Measurements from ENCODE around the gene SPATA33.
"Not testable (repeated sequence)": the region's sequence is repeated elsewhere in the genome, so short reads cannot be mapped to it uniquely, and the experiment has no call there.

The SPATA33 gene

DNA sequence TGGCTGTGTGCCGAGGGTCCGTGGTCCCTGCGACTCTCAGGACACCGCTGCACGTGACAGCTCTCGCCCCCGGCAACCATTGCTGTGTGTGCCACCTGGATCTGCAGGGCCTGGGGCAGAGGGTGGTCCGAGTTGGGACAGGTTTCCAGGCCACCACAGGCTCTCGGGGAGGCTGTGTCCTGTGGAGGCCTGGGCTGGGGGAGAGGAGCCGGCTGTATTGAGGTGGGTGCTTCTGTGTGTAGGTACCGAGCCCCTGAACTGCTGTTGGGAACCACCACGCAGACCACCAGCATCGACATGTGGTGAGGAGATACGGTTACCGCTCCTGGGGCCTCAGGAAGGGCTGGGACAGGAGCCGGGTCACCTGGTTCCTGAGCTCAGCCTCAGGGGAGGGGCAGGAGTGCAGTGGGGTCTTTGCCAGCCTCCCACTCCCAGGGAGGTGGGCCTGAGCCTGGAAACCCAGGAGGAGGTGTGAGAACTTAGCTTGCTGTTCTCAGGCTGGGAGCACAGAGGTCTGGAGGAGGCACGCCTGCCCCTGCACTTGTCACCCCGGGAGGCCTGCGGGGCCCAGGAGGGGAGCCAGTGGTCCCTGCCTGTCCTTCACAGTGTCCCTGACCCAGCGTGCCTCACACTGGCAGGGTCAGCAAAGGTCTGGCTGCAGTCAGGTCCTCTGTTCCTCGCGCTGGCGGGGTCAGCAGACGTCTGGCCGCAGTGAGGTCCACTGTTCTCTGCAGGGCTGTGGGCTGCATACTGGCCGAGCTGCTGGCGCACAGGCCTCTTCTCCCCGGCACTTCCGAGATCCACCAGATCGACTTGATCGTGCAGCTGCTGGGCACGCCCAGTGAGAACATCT lies 36.5 kb downstream of the SPATA33 start:
- TF ChIP-seq, protein P1, sequence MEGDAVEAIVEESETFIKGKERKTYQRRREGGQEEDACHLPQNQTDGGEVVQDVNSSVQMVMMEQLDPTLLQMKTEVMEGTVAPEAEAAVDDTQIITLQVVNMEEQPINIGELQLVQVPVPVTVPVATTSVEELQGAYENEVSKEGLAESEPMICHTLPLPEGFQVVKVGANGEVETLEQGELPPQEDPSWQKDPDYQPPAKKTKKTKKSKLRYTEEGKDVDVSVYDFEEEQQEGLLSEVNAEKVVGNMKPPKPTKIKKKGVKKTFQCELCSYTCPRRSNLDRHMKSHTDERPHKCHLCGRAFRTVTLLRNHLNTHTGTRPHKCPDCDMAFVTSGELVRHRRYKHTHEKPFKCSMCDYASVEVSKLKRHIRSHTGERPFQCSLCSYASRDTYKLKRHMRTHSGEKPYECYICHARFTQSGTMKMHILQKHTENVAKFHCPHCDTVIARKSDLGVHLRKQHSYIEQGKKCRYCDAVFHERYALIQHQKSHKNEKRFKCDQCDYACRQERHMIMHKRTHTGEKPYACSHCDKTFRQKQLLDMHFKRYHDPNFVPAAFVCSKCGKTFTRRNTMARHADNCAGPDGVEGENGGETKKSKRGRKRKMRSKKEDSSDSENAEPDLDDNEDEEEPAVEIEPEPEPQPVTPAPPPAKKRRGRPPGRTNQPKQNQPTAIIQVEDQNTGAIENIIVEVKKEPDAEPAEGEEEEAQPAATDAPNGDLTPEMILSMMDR (conservative IDR thresholded peaks at IDR 0.05; ENCODE audit: control insufficient read depth, insufficient read depth, low read depth, low read length): no peak
- no peak overlapping the region for H3K4me3 ChIP-seq (ENCODE audit: control insufficient read depth, low read depth, low read length)
- DNase-seq (ENCODE audit: low read depth): no peak

DNA sequence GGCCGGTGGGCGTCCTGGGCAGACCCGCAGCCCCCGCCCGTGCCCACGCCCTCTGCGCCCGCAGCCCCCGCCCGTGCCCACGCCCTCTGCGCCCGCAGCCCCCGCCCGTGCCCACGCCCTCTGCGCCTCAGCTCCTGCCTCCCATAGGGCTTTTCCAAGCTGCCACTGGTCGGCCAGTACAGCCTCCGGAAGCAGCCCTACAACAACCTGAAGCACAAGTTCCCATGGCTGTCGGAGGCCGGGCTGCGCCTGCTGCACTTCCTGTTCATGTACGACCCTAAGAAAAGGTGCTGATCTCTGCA lies 37.1 kb downstream of the SPATA33 start:
- not testable (repeated sequence) for H3K4me3 ChIP-seq (ENCODE audit: control insufficient read depth, low read depth, low read length); DNase-seq (ENCODE audit: low read depth)

DNA sequence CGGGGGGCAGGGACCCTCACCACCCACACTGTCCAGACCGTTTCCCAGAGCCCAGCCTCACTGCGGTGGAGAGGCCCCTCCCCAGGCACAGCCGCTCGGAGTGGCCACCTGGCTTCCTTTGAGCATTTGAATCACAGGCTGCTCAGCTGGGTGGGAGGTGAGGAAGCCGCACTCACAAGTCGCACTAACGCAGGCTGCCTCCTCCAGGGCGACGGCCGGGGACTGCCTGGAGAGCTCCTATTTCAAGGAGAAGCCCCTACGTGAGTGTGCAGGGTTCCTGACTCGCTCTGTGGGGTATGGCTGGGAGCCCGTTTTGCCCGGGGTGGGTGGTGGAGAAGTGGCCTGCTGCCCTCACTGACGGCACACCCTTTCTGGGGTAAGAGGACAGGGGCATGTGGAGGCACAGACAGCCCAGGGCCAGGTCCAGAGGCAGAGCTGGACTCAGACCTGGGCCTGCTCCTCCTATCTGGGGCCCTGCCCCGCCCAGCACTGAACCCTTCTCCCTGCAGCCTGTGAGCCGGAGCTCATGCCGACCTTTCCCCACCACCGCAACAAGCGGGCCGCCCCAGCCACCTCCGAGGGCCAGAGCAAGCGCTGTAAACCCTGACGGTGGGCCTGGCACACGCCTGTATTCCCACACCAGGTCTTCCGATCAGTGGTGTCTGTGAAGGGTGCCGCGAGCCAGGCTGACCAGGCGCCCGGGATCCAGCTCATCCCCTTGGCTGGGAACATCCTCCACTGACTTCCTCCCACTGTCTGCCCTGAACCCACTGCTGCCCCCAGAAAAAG lies 37.6 kb downstream of the SPATA33 start:
- TF ChIP-seq, protein P1 (conservative IDR thresholded peaks at IDR 0.05; ENCODE audit: control insufficient read depth, insufficient read depth, low read depth, low read length): no peak
- no peak for DNase-seq (ENCODE audit: low read depth)
- no peak overlapping the region for H3K4me3 ChIP-seq (ENCODE audit: control insufficient read depth, low read depth, low read length)

DNA sequence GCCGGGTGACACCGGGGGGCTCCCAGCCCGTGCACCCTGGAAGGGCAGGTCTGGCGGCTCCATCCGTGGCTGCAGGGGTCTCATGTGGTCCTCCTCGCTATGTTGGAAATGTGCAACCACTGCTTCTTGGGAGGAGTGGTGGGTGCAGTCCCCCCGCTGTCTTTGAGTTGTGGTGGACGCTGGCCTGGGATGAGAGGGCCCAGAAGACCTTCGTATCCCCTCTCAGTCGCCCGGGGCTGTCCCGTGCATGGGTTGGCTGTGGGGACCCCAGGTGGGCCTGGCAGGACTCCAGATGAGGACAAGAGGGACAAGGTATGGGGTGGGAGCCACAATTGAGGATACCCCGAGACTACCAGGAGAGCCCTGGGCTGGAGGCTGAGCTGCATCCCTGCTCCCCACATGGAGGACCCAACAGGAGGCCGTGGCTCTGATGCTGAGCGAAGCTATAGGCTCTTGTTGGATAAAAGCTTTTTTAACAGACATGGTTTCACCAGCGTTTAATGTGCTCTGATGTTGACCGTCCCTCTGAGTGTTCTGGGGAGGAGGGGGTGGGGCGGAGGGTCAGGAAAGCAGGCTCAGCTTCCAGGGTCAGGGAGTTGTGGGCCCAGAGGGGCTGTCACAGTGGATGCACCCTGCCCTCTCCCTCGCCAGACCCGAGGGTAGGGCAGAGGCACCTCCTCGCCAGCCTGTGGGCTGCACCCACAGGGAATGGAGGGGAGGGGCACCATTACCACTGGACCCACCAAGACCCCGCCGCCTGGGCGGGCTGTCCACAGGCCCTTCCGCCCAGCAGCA lies 38.4 kb downstream of the SPATA33 start:
- TF ChIP-seq, protein P1 (conservative IDR thresholded peaks at IDR 0.05; ENCODE audit: control insufficient read depth, insufficient read depth, low read depth, low read length): no peak
- DNase-seq (ENCODE audit: low read depth): no peak
- no peak overlapping the region for H3K4me3 ChIP-seq (ENCODE audit: control insufficient read depth, low read depth, low read length)

DNA sequence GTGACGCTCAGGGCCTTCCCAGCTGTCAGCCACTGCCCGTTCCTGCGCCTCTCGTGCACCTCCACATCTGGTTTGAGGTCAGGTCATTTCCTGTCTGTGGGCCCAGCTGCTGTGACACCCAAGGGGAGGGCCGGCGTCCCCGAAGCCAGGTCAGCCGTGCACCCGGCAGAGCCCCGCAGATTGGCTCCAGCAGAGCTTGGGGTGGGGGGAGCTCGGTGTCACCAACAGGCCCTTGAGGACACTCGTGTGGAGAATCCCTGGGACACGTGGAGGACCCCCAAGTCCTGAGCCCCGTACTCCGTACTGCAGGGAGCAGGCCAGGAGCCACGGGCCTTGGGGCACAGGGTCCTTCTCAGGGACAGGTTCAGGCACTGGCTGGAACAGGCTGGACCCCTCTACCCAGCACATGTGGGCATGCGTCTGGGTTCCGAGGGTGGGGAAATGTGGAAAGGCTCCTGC lies 39.1 kb downstream of the SPATA33 start:
- no peak overlapping the region for H3K4me3 ChIP-seq (ENCODE audit: control insufficient read depth, low read depth, low read length)
- DNase-seq (ENCODE audit: low read depth): no peak
- TF ChIP-seq, protein P1 (conservative IDR thresholded peaks at IDR 0.05; ENCODE audit: control insufficient read depth, insufficient read depth, low read depth, low read length): no peak

DNA sequence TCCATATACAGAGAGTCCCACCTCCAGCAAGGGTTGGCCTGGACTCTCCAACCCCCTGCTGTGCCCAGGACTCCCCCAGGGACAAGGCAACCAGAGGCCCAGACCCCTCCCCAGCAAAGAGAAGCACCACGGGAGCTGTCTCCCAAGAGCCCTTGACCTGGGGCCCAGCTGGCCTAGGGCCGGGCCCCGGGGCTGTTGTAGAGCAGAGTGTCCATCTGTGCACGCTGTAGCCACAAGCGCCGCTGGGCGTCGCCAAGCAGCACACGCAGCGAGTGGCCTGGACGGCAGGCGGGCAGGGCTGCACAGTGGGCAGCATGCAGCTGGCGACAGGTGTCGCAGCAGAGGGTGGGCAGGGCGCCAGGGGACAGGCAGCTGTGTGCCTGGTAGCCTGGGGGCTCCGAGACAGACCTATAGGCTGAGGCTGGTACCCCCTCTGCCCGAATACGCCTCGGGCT lies 39.6 kb downstream of the SPATA33 start:
- no peak overlapping the region for H3K4me3 ChIP-seq (ENCODE audit: control insufficient read depth, low read depth, low read length)
- no peak for DNase-seq (ENCODE audit: low read depth)
- TF ChIP-seq, protein P1 (conservative IDR thresholded peaks at IDR 0.05; ENCODE audit: control insufficient read depth, insufficient read depth, low read depth, low read length): no peak
